GM12878 (cell line): ENCODE results near the gene FAM184B. TPM values are rescaled to one million over a fixed set of nuclear protein-coding genes. Genes with fewer than 3 reads are reported as not detected.

ENCODE experiments used
- ATAC-seq: fragments of 200-7000 bp; cut with Tn5 transposase; 3 replicates; pipeline ENCODE4 v1.9.1; 2020; ENCODE audit warnings: mild to moderate bottlenecking, moderate library complexity
- BruUV-seq: library from RNA; stranded (reverse); fragments of 400-500 nt; replicated peaks from 2 replicates; lab custom pipeline; 2021; lab: Mats Ljungman, UMichigan
- CTCF ChIA-PET: fragments of 300-600 bp; sonication (Branson Sonifier 250); formaldehyde crosslinking; extraction: SDS; loops from one replicate; lab custom pipeline; 2021; ENCODE audit warnings: inconsistent platforms; lab: Yijun Ruan, JAX
- POLR2A ChIA-PET: fragments of 350-600 bp; formaldehyde crosslinking; extraction: SDS; loops from one replicate; lab custom pipeline; 2021; ENCODE audit warnings: inconsistent platforms; lab: Charles Lee
- RAD21 ChIA-PET: fragments of 300-600 bp; sonication (Branson Sonifier 250); formaldehyde crosslinking; loops from one replicate; lab custom pipeline; 2023; ENCODE audit warnings: antibody characterized with exemption; ENCODE audit not compliant: unreplicated experiment; lab: Charles Lee
- SMC1A ChIA-PET: fragments of 300-600 bp; sonication (Branson Sonifier 250); formaldehyde crosslinking; loops from one replicate; lab custom pipeline; 2023; ENCODE audit not compliant: unreplicated experiment, uncharacterized antibody; lab: Charles Lee
- DNase-seq: peaks from one replicate; pipeline ENCODE4 v3.0.0-alpha.2; 2011; ENCODE audit warnings: low read depth, low spot score
- FAIRE-seq: peaks from 3 replicates; lab custom pipeline; 2011; peaks lifted over from hg19 to GRCh38; lab: Jason Lieb, UNC
- H2AFZ ChIP-seq: 2 replicates; pipeline ENCODE4 v1.6.0; 2011; ENCODE audit warnings: low read depth, low read length, control low read depth; ENCODE audit not compliant: control insufficient read depth
- H3K27ac ChIP-seq: 2 replicates; pipeline ENCODE4 v1.5.1; 2011; ENCODE audit warnings: control low read depth; ENCODE audit not compliant: control insufficient read depth, insufficient read depth
- H3K27me3 ChIP-seq, 2 experiments: replicated peaks in 1 of 2; 2 replicates each; pipeline versions ENCODE4 v1.6.0 to v1.6.1; 2011; ENCODE audit warnings: low read length in 1 of 2; ENCODE audit not compliant: control insufficient read depth in 2 of 2, insufficient read depth in 2 of 2
- H3K36me3 ChIP-seq, 2 experiments: 2 replicates each; pipeline ENCODE4 v1.5.1; 2011; ENCODE audit warnings: low read length in 1 of 2; ENCODE audit not compliant: control insufficient read depth in 2 of 2, insufficient read depth in 2 of 2
- H3K4me1 ChIP-seq: 2 replicates; pipeline ENCODE4 v1.6.1; 2011; ENCODE audit warnings: mild to moderate bottlenecking, low read length, moderate library complexity, mixed read lengths; ENCODE audit not compliant: control insufficient read depth, insufficient read depth
- H3K4me2 ChIP-seq: 2 replicates; pipeline ENCODE4 v1.6.0; 2011; ENCODE audit warnings: control low read depth; ENCODE audit not compliant: control insufficient read depth, insufficient read depth
- H3K4me3 ChIP-seq: fragments of 200-600 bp; sonication (generic); 2 replicates; pipeline ENCODE4 v1.5.1; 2016
- H3K79me2 ChIP-seq: 2 replicates; pipeline ENCODE4 v1.6.0; 2011; ENCODE audit warnings: low read length; ENCODE audit not compliant: control insufficient read depth, insufficient read depth
- H3K9ac ChIP-seq: 2 replicates; pipeline ENCODE4 v1.8.0; 2011; ENCODE audit warnings: low read length, control low read depth, mixed read lengths; ENCODE audit not compliant: control insufficient read depth, insufficient read depth
- H3K9me3 ChIP-seq: replicated peaks from 3 replicates; pipeline ENCODE4 v1.5.1; 2011; ENCODE audit warnings: mild to moderate bottlenecking, low read length; ENCODE audit not compliant: control insufficient read depth, insufficient read depth
- H4K20me1 ChIP-seq: 2 replicates; pipeline ENCODE4 v1.6.0; 2011; ENCODE audit not compliant: control insufficient read depth, insufficient read depth
- ATF2 ChIP-seq: IDR thresholded peaks from 2 replicates; pipeline ENCODE4 v1.6.1; 2012; ENCODE audit warnings: low read length, inconsistent platforms
- CBX5 ChIP-seq: sonication (generic); IDR thresholded peaks from 2 replicates; pipeline ENCODE4 v1.6.1; 2016; ENCODE audit warnings: low read depth, moderate library complexity, mild to moderate bottlenecking, inconsistent platforms
- E4F1 ChIP-seq: fragments of 450-650 bp; IDR thresholded peaks from 2 replicates; pipeline ENCODE4 v1.6.1; 2018; ENCODE audit warnings: borderline replicate concordance, mild to moderate bottlenecking; ENCODE audit not compliant: partially characterized antibody
- EP300 ChIP-seq, 2 experiments: fragments of 150-350 bp in 1 of 2; IDR thresholded peaks; 2 replicates each; pipeline ENCODE4 v1.6.1; 2011 to 2012; ENCODE audit warnings: low read depth in 2 of 2, low read length in 2 of 2, borderline replicate concordance in 1 of 2, improper control_type of control experiment in 1 of 2, inconsistent platforms in 1 of 2; ENCODE audit not compliant: control insufficient read depth in 1 of 2
- IRF3 ChIP-seq: fragments of 450-650 bp; IDR thresholded peaks from 2 replicates; pipeline ENCODE4 v1.6.1; 2014; ENCODE audit warnings: mild to moderate bottlenecking
- MAX ChIP-seq: IDR thresholded peaks from 2 replicates; pipeline ENCODE4 v1.6.1; 2012; ENCODE audit warnings: low read depth, low read length, improper control_type of control experiment
- NRF1 ChIP-seq: conservative IDR thresholded peaks from 2 replicates; pipeline ENCODE4 v1.6.1; 2011; ENCODE audit warnings: mild to moderate bottlenecking, low read depth, low read length, improper control_type of control experiment
- RB1 ChIP-seq: fragments of 450-650 bp; formaldehyde crosslinking; IDR thresholded peaks from 2 replicates; pipeline ENCODE4 v1.6.1; 2017; ENCODE audit warnings: mild to moderate bottlenecking, borderline replicate concordance
- RFX5 ChIP-seq: IDR thresholded peaks from 2 replicates; pipeline ENCODE4 v1.6.1; 2011; ENCODE audit warnings: low read depth, low read length, improper control_type of control experiment
- SMAD1 ChIP-seq: fragments of 450-650 bp; IDR thresholded peaks from 2 replicates; pipeline ENCODE4 v1.6.1; 2018; ENCODE audit warnings: mild to moderate bottlenecking, low read depth; ENCODE audit not compliant: partially characterized antibody
- SREBF1 ChIP-seq: IDR thresholded peaks from 2 replicates; pipeline ENCODE4 v1.6.1; 2012; ENCODE audit warnings: mild to moderate bottlenecking, low read length
- ZBTB4 ChIP-seq: fragments of 450-650 bp; formaldehyde crosslinking; IDR thresholded peaks from 2 replicates; pipeline ENCODE4 v1.4.0; 2022; ENCODE audit warnings: mild to moderate bottlenecking, moderate library complexity
- WGBS: methylation state at CpG from one replicate; pipeline ENCODE4 v1.1.6; 2016; ENCODE audit warnings: low lambda C conversion rate; ENCODE audit not compliant: insufficient replicate concordance, insufficient coverage; ENCODE audit errors: missing lambda C conversion rate; 5-methylcytosine and 5-hydroxymethylcytosine counted together
- in situ Hi-C: fragments of 300-500 bp; cut with MboI; formaldehyde crosslinking; loops from 9 replicates; pipeline ENCODE4 v1.14.3; 2018; ENCODE audit warnings: mixed read lengths
- intact Hi-C: fragments of 100-400 bp; cut with micrococcal nuclease; formaldehyde crosslinking; loops from one replicate; pipeline ENCODE4 v1.14.2; 2022; ENCODE audit not compliant: unreplicated experiment
- polyA plus RNA-seq, 11 experiments: library from polyadenylated mRNA; depleted of rRNA in 4 of 11; unstranded in 6 of 11; stranded (reverse) in 5 of 11; fragments of >200 nt; fragmentation: Nextera tagmentation in 4 of 11; fragmentation: Illumina TruSeq in 1 of 11; extraction: Ambion mirVana in 4 of 11; extraction: Trizol in 1 of 11; gene quantifications; 1 replicate in 1 of 11; 2 replicates in 10 of 11; pipeline versions ENCODE4 v1.2.1 to v1.2.3, GENCODE V29; 2011 to 2016; ENCODE audit warnings: inconsistent platforms in 2 of 11, missing spikeins in 2 of 11, low read depth in 1 of 11
- total RNA-seq, 4 experiments: library from RNA; depleted of rRNA in 3 of 4; stranded (reverse); fragments of >200 nt in 3 of 4; fragmentation: Illumina TruSeq in 1 of 4; extraction: Trizol in 1 of 4; gene quantifications; 2 replicates each; pipeline versions ENCODE4 v1.2.1 to v1.2.3, GENCODE V29; 2013 to 2021

The FAM184B gene
- total and polyA plus RNA-seq, 10 of the 15 experiments (the other 5 are each of a cell fraction or from before 2014, with no cell fraction given), result under 0.01 TPM; not detected in 9

- TF ChIP-seq E4F1 (no peak), RFX5 (no peak), NRF1 (no peak)
Observed at GRCh38 chr4:17722356-17722700, 59.1 kb downstream of the FAM184B start (continued).

GRCh38 chr4:17721496-17722355 lies 59.7 kb downstream of the FAM184B start:
- BruUV-seq, result no TSS peak
- H3K36me3 ChIP-seq, result no peaks in the 10 kb centered on the region
- H4K20me1 ChIP-seq, result no peaks in the 10 kb centered on the region
- DNase-seq (no peak), ATAC-seq (no peak), FAIRE-seq (no peak)
- H3K27me3 ChIP-seq, result no peaks in the 10 kb centered on the region; a peak in 1 of 4 replicates
- ChIA-PET SMC1A (no interaction called here), POLR2A (interaction anchor here (0.6 kb wide), 1 partner anchor 15 kb away, joined by 3 read pairs; no protein-coding TSS in a partner anchor), CTCF (interaction anchor here (0.7 kb wide), 1 partner anchor 321 kb away, joined by 3 read pairs; no protein-coding TSS in a partner anchor), RAD21 (no interaction called here)
- WGBS, result 43% methylated on average over 16 of the region's 16 CpGs
- no peak overlapping the region for H3K4me3 ChIP-seq
- no peak overlapping the region for H3K27ac ChIP-seq
- in situ Hi-C loops, result no loop called here
- no peaks in the 10 kb centered on the region for H3K79me2 ChIP-seq
- no peak overlapping the region for H3K4me2 ChIP-seq
- no peaks in the 10 kb centered on the region for H3K9me3 ChIP-seq
- intact Hi-C loops, result no loop called here
- H3K4me1 ChIP-seq, result no peaks in the 10 kb centered on the region
- no peak overlapping the region for H3K9ac ChIP-seq
- no peak overlapping the region for H2AFZ ChIP-seq
- no peak for TF ChIP-seq ATF2
- TF ChIP-seq EP300 (IDR thresholded peaks at IDR 0.05; ENCODE audit: borderline replicate concordance in 1 of 2, control insufficient read depth in 1 of 2, low read depth in 2 of 2, low read length in 2 of 2), result no peak
- no peak for TF ChIP-seq CBX5
- TF ChIP-seq IRF3, result no peak
- no peak for TF ChIP-seq RB1
- TF ChIP-seq MAX, result no peak
- TF ChIP-seq ZBTB4 (CRISPR knock-in tag), result no peak
- no peak for TF ChIP-seq SMAD1
- no peak for TF ChIP-seq SREBF1
